ENCODE results near the gene BABAM2. TPM values are rescaled to one million over a fixed set of nuclear protein-coding genes. Genes with fewer than 3 reads are reported as not detected.

BABAM2 gene
- total and polyA plus RNA-seq, 4 donors = 17.2 to 53.8 (median 36.5) TPM

DNA sequence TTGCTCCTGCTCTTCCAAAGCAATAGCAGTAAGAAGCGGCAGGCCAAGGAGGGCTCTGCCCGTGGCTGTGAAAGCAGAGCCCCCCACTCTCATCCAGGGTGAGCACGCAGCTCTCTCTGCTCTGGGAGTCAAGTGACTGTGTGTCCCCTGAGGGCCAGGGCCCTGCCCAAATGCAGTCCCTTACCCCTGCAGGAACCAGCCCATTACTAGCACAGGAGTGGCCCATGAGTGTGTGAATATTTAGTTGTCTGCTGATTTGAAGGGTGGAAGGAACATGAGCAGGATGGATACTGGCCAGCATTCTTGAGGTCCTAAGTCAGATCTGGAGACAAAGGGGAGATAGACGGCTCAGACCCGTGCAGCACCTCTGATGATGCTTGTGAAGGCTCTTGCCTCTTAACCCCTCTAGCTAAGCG, 432.5 kb downstream of the BABAM2 start:
- no peak for ATAC-seq (ENCODE audit: low FRiP score)
- Histone ChIP-seq H3K9me3 (ENCODE audit: control insufficient read depth, low read length) (no peaks in the 10 kb centered on the region), H3K4me3 (ENCODE audit: low read length in 2 of 2) (no peak overlapping the region), H3K4me1 (ENCODE audit: control insufficient read depth in 1 of 2, insufficient read depth in 2 of 2, low read length in 2 of 2) (peaks cover 0 to 4% of the 10 kb centered on the region in 2 donors), H3K27ac (ENCODE audit: low read depth in 1 of 2, low read length in 2 of 2) (no peak overlapping the region), H3K27me3 (ENCODE audit: control insufficient read depth in 1 of 2, insufficient read depth in 2 of 2, low read length in 1 of 2) (no peaks in the 10 kb centered on the region), H3K36me3 (ENCODE audit: control insufficient read depth in 1 of 2, insufficient read depth in 2 of 2, low read length in 1 of 2) (no peaks in the 10 kb centered on the region)
- intact Hi-C loops (cut with DNase I) = no loop called here
- 61 to 70% methylated on average over 6 of the region's 6 CpGs for WGBS, 2 donors
- no peak for DNase-seq

DNA sequence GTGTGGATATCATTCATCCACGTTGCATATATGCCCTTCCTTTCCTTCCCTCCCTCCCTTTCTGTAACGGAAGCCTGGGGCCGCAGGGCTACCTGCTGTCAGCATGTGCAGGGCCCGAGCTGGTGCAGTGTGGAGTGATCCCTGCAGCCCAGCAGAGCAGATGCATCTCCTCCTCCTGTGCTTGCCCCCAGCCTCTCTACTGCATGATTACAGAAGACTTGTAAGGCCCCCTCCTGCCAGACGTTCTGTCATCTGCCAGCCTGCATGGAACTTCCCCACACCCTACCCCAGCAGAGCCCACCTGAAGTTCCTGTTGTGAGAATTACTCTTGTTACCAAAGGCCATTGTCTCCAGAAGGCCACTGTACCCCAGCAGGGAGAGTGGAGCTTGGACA, 434.6 kb downstream of the BABAM2 start:
- intact Hi-C loops (cut with DNase I) = no loop called here
- H3K4me1 ChIP-seq (ENCODE audit: control insufficient read depth in 1 of 2, insufficient read depth in 2 of 2, low read length in 2 of 2) = no peaks in the 10 kb centered on the region
- no peak overlapping the region for H3K27ac ChIP-seq (ENCODE audit: low read depth in 1 of 2, low read length in 2 of 2)
- DNase-seq (no peak), ATAC-seq (ENCODE audit: low FRiP score) (no peak)
- no peak overlapping the region for H3K4me3 ChIP-seq (ENCODE audit: low read length in 2 of 2)
- no peaks in the 10 kb centered on the region for H3K36me3 ChIP-seq (ENCODE audit: control insufficient read depth in 1 of 2, insufficient read depth in 2 of 2, low read length in 1 of 2)
- no peaks in the 10 kb centered on the region for H3K9me3 ChIP-seq (ENCODE audit: control insufficient read depth, low read length)
- H3K27me3 ChIP-seq (ENCODE audit: control insufficient read depth in 1 of 2, insufficient read depth in 2 of 2, low read length in 1 of 2) = no peaks in the 10 kb centered on the region
- 92% methylated on average over 5 of the region's 5 CpGs for WGBS, 2 donors

DNA sequence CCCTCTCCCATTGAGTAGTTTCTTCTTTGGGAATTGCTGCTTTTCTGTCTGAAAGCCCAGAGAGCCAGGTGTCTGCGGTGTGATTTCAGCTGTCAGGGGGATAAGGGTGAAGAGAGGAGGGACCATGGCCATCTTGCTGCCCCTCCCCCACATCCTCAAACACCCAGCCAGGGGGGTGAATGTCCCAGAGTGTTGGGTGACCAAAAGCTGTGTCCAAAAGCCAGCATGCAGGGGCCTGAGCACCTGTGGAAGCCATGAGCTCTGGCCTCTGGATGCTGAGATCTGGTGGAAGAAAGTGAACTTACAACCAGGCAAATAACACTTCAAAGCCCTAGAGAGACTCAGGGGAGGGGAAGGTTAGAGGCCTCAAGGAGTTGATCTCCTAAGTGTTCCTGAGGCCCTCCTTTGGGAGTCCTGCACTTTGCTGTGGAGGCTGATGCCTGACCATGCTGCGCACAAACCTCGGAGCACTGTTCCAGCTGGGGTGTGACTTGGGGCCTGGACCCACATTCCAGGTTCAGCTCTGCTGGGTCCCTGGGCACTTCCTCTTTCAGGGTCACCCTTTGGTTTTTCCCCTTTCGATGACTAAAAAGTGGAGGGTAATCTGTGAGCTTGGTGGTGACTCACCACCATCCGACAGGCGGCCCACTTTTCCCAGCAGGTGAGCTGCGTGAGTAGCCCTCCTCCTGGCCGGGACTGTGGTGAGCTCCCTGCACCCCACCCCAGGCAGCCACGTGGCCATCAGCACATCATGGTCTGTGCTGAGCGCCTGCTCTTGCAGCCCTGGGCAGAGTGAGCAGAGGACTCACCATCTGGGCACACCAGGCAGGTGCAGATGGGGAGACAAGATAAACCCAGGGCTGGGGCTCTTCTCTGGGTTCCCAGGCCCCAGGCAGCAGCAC, 435.3 kb downstream of the BABAM2 start:
- ATAC-seq (ENCODE audit: low FRiP score) (no peak), DNase-seq (no peak)
- Histone ChIP-seq H3K27ac (ENCODE audit: low read depth in 1 of 2, low read length in 2 of 2) (peak overlapping the region in 1 of 2 donors; percentile 9), H3K36me3 (ENCODE audit: control insufficient read depth in 1 of 2, insufficient read depth in 2 of 2, low read length in 1 of 2) (no peaks in the 10 kb centered on the region), H3K4me3 (ENCODE audit: low read length in 2 of 2) (no peak overlapping the region), H3K27me3 (ENCODE audit: control insufficient read depth in 1 of 2, insufficient read depth in 2 of 2, low read length in 1 of 2) (no peaks in the 10 kb centered on the region), H3K4me1 (ENCODE audit: control insufficient read depth in 1 of 2, insufficient read depth in 2 of 2, low read length in 2 of 2) (no peaks in the 10 kb centered on the region), H3K9me3 (ENCODE audit: control insufficient read depth, low read length) (no peaks in the 10 kb centered on the region)
- intact Hi-C loops (cut with DNase I) = no loop called here
- WGBS, 2 donors = 91 to 93% methylated on average over 10 of the region's 10 CpGs

DNA sequence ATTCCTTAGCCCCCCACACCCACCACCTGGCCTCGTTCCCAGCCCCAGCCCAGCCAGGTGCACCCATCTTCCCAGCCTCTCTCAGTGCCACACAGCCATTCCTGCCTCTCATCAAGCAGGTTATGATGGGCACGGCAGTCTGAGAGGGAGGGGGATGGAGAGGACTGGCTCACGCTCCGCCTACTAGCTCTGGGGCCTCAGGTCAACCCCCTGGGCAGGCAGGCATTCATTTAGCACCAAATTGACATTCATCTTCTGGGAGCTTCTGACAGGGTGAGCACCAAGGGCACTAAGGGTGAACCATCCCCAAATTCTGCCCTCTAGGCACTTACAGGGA, 435.9 kb downstream of the BABAM2 start:
- H3K27ac ChIP-seq (ENCODE audit: low read depth in 1 of 2, low read length in 2 of 2) = no peak overlapping the region
- intact Hi-C loops (cut with DNase I) = no loop called here

DNA sequence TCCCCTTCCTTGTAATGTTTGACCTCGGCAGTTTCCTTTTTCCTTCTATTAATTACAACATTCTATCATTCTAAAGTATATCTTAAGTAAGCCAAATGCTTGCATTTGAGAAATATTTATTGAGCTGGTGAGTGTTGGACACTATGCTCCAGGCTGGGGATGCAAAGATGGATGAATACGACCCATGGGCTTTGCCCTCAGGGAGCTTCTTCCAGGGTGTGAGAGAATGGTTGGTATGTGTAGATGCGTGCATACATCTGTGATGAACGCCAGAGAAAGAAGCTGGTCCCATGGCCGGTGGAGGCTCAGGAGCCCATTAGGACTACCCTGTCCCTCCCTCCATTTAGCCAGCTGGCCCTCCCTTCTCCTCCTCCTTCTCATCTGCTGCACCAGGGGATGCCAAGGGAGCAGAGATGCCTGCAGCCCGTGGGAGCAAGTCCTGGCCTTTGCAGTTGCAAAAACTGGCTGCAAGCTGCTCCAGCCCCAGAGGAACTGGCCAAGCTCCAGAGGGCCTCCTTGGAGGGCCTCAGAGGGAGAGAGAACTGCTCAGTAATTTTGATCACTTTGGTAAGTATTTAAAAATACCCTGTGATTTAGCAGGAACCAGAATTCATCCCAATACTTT, 436.5 kb downstream of the BABAM2 start:
- H3K27me3 ChIP-seq (ENCODE audit: control insufficient read depth in 1 of 2, insufficient read depth in 2 of 2, low read length in 1 of 2) = no peaks in the 10 kb centered on the region
- ATAC-seq (ENCODE audit: low FRiP score) (no peak), DNase-seq (no peak)
- intact Hi-C loops (cut with DNase I) = no loop called here
- no peak overlapping the region for H3K4me3 ChIP-seq (ENCODE audit: low read length in 2 of 2)
- no peaks in the 10 kb centered on the region for H3K4me1 ChIP-seq (ENCODE audit: control insufficient read depth in 1 of 2, insufficient read depth in 2 of 2, low read length in 2 of 2)
- H3K27ac ChIP-seq (ENCODE audit: low read depth in 1 of 2, low read length in 2 of 2) = no peak overlapping the region
- H3K36me3 ChIP-seq (ENCODE audit: control insufficient read depth in 1 of 2, insufficient read depth in 2 of 2, low read length in 1 of 2) = no peaks in the 10 kb centered on the region
- H3K9me3 ChIP-seq (ENCODE audit: control insufficient read depth, low read length) = no peaks in the 10 kb centered on the region
- 44 to 50% methylated on average over 5 to 6 of the region's 6 CpGs for WGBS, 2 donors

More for the DNA sequence above, 435.9 kb downstream of the BABAM2 start:
- Histone ChIP-seq H3K27me3 (ENCODE audit: control insufficient read depth in 1 of 2, insufficient read depth in 2 of 2, low read length in 1 of 2) (no peaks in the 10 kb centered on the region), H3K9me3 (ENCODE audit: control insufficient read depth, low read length) (no peaks in the 10 kb centered on the region), H3K36me3 (ENCODE audit: control insufficient read depth in 1 of 2, insufficient read depth in 2 of 2, low read length in 1 of 2) (no peaks in the 10 kb centered on the region), H3K4me3 (ENCODE audit: low read length in 2 of 2) (no peak overlapping the region), H3K4me1 (ENCODE audit: control insufficient read depth in 1 of 2, insufficient read depth in 2 of 2, low read length in 2 of 2) (no peaks in the 10 kb centered on the region)
- 72 to 87% methylated on average over 4 of the region's 4 CpGs for WGBS, 2 donors
- no peak for ATAC-seq (ENCODE audit: low FRiP score)
- no peak for DNase-seq

DNA sequence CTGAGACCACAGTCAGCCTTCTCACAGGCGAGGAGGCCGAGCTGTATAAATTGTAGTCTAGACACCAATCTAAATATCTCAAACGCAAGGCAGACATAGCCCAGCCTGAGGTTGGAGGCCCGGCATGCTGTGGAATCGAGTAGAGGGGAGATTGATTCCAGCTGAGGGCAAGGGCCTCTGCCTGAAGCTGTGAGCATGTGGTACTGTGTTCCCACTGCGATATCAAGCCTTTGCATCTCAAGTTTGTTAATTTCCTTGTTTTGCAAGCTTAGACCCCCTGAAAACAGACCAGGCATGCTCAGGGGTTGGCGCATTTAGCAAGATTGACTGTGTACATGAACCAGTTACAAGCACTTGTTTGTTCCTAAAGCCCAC, 437.0 kb downstream of the BABAM2 start:
- WGBS, 2 donors = 64 to 75% methylated on average over 7 of the region's 7 CpGs
- no peak overlapping the region for H3K27ac ChIP-seq (ENCODE audit: low read depth in 1 of 2, low read length in 2 of 2)
- H3K4me1 ChIP-seq (ENCODE audit: control insufficient read depth in 1 of 2, insufficient read depth in 2 of 2, low read length in 2 of 2) = no peaks in the 10 kb centered on the region

DNA sequence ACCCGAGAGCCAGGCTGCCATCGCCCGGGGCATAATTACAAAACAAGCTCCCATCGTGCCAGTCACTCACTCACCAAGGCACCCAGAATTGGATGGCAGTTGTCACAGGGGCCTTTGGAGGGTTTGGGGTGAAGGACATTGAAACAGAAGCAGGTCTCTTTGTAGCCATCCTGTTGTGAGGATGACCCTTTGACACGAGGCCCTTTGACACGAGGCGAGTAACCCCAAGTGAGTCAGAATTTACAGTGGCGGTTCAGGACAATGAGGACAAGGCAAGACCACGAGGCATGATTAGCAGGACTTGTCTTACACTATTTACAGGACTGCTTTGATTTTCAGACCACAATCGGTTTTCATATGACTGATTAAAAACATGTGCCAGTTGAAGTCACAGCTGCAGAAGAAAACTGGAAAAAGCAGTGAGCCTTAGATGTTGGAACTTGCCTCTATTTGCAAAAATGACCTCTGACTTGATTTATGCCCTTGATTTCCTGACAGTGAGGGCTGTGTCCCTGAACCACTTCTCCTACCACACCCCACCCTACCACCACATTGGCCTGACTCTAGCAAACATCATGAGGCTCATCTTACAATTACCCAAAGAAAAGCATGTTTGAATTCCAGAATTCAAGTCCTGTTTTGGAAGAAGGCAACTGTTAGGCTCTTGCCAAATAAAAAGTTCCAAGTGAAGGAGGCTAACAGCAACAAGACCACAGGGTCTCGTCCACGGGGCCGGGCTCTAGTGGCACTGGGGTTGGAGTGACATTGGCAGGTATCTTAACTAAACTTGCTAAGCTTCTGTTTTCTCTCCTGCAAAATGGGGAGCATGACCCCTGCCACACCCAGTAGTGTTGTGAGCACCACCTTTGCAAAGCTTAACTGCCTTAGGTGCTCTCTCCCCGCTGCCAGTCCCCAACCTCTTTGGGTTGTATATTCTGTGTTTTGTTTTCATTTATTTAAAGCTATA, 437.7 kb downstream of the BABAM2 start:
- Histone ChIP-seq H3K36me3 (ENCODE audit: control insufficient read depth in 1 of 2, insufficient read depth in 2 of 2, low read length in 1 of 2) (no peaks in the 10 kb centered on the region), H3K4me3 (ENCODE audit: low read length in 2 of 2) (no peak overlapping the region), H3K4me1 (ENCODE audit: control insufficient read depth in 1 of 2, insufficient read depth in 2 of 2, low read length in 2 of 2) (no peaks in the 10 kb centered on the region), H3K27me3 (ENCODE audit: control insufficient read depth in 1 of 2, insufficient read depth in 2 of 2, low read length in 1 of 2) (no peaks in the 10 kb centered on the region), H3K9me3 (ENCODE audit: control insufficient read depth, low read length) (no peaks in the 10 kb centered on the region), H3K27ac (ENCODE audit: low read depth in 1 of 2, low read length in 2 of 2) (peak overlapping the region in 1 of 2 donors; percentile 30)
- intact Hi-C loops (cut with DNase I) = no loop called here
- DNase-seq (no peak), ATAC-seq (ENCODE audit: low FRiP score) (peak; percentile 40)
- 52 to 57% methylated on average over 14 of the region's 14 CpGs for WGBS, 2 donors

More for the DNA sequence above, 437.0 kb downstream of the BABAM2 start:
- Histone ChIP-seq H3K9me3 (ENCODE audit: control insufficient read depth, low read length) (no peaks in the 10 kb centered on the region), H3K27me3 (ENCODE audit: control insufficient read depth in 1 of 2, insufficient read depth in 2 of 2, low read length in 1 of 2) (no peaks in the 10 kb centered on the region), H3K36me3 (ENCODE audit: control insufficient read depth in 1 of 2, insufficient read depth in 2 of 2, low read length in 1 of 2) (no peaks in the 10 kb centered on the region), H3K4me3 (ENCODE audit: low read length in 2 of 2) (no peak overlapping the region)
- ATAC-seq (ENCODE audit: low FRiP score) = no peak
- no peak for DNase-seq
- intact Hi-C loops (cut with DNase I) = no loop called here

DNA sequence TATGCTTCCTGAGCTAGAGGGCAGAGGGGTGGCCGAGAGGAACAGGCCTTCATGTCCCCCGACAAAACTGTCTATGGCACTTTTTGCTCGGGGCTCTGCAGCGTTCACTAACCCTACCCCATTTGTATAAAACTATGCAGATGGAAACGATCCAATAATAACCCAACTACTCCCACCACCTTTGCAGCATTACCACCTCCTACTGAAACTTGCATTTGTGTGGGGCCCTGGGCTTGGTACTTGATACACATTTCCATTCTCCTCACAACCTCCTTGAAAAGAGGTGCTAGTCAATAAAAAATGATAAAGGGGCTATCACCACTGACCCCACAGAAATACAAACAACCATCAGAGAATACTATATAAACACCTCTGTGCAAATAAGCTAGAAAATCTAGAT, 438.7 kb downstream of the BABAM2 start:
- ATAC-seq (ENCODE audit: low FRiP score) (no peak), DNase-seq (no peak)
- intact Hi-C loops (cut with DNase I) = no loop called here
- no peaks in the 10 kb centered on the region for H3K36me3 ChIP-seq (ENCODE audit: control insufficient read depth in 1 of 2, insufficient read depth in 2 of 2, low read length in 1 of 2)
- H3K27ac ChIP-seq (ENCODE audit: low read depth in 1 of 2, low read length in 2 of 2) = no peak overlapping the region
- H3K4me3 ChIP-seq (ENCODE audit: low read length in 2 of 2) = no peak overlapping the region
- no peaks in the 10 kb centered on the region for H3K9me3 ChIP-seq (ENCODE audit: control insufficient read depth, low read length)
- WGBS, 2 donors = 76 to 78% methylated on average over 5 of the region's 5 CpGs
- no peaks in the 10 kb centered on the region for H3K27me3 ChIP-seq (ENCODE audit: control insufficient read depth in 1 of 2, insufficient read depth in 2 of 2, low read length in 1 of 2)
- no peaks in the 10 kb centered on the region for H3K4me1 ChIP-seq (ENCODE audit: control insufficient read depth in 1 of 2, insufficient read depth in 2 of 2, low read length in 2 of 2)
